ENCODE results near the gene SH3RF3. TPM values are rescaled to one million over a fixed set of nuclear protein-coding genes. Genes with fewer than 3 reads are reported as not detected.

Gene SH3RF3
- total and polyA plus RNA-seq, 10 of the 15 experiments (the other 5 are each of a cell fraction or from before 2014, with no cell fraction given) = 0.08 to 8.8 (median 2.3) TPM

DNA sequence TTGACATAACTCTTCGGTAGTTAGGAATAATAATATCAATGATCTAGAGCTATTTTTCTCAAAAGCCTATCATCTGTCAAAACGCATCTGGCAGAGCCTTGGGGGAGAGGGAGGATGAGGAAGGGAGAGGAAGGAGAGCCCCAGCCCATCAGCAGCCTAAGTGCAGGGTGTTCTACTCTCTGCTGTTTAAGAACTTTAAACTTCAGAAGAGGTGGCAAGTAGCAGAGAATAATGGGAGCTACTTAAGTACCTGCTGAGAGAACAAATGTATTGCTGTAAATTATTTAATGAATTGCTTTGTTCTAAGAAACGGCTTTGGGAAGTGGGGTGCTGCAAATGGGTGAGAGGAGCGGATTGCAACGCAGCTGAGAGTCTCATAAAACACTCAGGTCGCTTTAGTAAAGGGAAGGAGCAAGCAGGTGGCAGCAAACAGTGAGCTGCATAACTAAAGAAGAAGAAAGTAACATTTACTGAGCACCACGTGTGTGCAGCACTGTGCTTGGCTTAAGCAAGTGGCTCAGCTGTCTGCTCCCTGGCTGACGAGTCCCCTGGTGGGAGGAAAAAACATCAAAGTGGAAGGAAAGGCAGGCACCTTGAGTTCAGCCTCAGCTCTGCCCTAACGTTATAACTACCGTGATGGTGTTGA lies 26.3 kb upstream of the SH3RF3 start:
- no peak for ATAC-seq
- no peak for FAIRE-seq
- Histone ChIP-seq H3K4me1 (ENCODE audit: control insufficient read depth, insufficient read depth, low read length) (no peaks in the 10 kb centered on the region), H3K27ac (ENCODE audit: control insufficient read depth, insufficient read depth) (no peak overlapping the region), H3K27me3 (replicated peaks in 1 of 2; ENCODE audit: control insufficient read depth in 2 of 2, insufficient read depth in 2 of 2, low read length in 1 of 2) (no peaks in the 10 kb centered on the region; a peak in 1 of 4 replicates), H3K36me3 (ENCODE audit: control insufficient read depth in 2 of 2, insufficient read depth in 2 of 2, low read length in 1 of 2) (no peaks in the 10 kb centered on the region), H3K4me2 (ENCODE audit: control insufficient read depth, insufficient read depth) (no peak overlapping the region), H3K9me3 (replicated peaks; ENCODE audit: control insufficient read depth, insufficient read depth, low read length) (no peaks in the 10 kb centered on the region), H3K9ac (ENCODE audit: control insufficient read depth, insufficient read depth, low read length) (no peak overlapping the region), H3K79me2 (ENCODE audit: control insufficient read depth, insufficient read depth, low read length) (no peaks in the 10 kb centered on the region), H3K4me3 (no peak overlapping the region), H2AFZ (ENCODE audit: control insufficient read depth, low read depth, low read length) (no peak overlapping the region), H4K20me1 (ENCODE audit: control insufficient read depth, insufficient read depth) (no peaks in the 10 kb centered on the region)
- no TSS peak for BruUV-seq (replicated peaks)
- ChIA-PET POLR2A (interaction anchor here (0.6 kb wide), 1 partner anchor 140 kb away, joined by 5 read pairs; no protein-coding TSS in a partner anchor), SMC1A (ENCODE audit: uncharacterized antibody, unreplicated experiment) (interaction anchor here (0.6 kb wide), 1 partner anchor 371 kb away, joined by 3 read pairs; no protein-coding TSS in a partner anchor), RAD21 (ENCODE audit: unreplicated experiment) (no interaction called here), CTCF (interaction anchor here (1.5 kb wide), 1 partner anchor 174 kb away, joined by 5 read pairs; no protein-coding TSS in a partner anchor)
- 11% methylated on average over 10 of the region's 10 CpGs for WGBS (ENCODE audit: insufficient coverage, insufficient replicate concordance, low lambda C conversion rate, missing lambda C conversion rate)
- intact Hi-C loops (cut with micrococcal nuclease; ENCODE audit: unreplicated experiment) (no loop called here), in situ Hi-C loops (cut with MboI) (no loop called here)
- no peak for TF ChIP-seq ZBTB33 (IDR thresholded peaks at IDR 0.05)
- no peak for TF ChIP-seq SMC3 (IDR thresholded peaks at IDR 0.05; ENCODE audit: borderline replicate concordance, low read length)
- TF ChIP-seq ATF3 (IDR thresholded peaks at IDR 0.05; ENCODE audit: borderline replicate concordance, extremely low read depth, low read depth, low read length) = no peak
- no peak for TF ChIP-seq SMAD5 (IDR thresholded peaks at IDR 0.05; ENCODE audit: low read depth)
- TF ChIP-seq ZNF274 (IDR thresholded peaks at IDR 0.05; ENCODE audit: insufficient read depth, insufficient read length) = no peak
- TF ChIP-seq HDAC2 (IDR thresholded peaks at IDR 0.05) = no peak
- no peak for TF ChIP-seq TCF7 (IDR thresholded peaks at IDR 0.05; ENCODE audit: borderline replicate concordance)
- no peak for TF ChIP-seq YY1 (IDR thresholded peaks at IDR 0.05; ENCODE audit: low read depth, low read length)
- no peak for TF ChIP-seq PML (IDR thresholded peaks at IDR 0.05; ENCODE audit: low read length)
- TF ChIP-seq, protein P1, sequence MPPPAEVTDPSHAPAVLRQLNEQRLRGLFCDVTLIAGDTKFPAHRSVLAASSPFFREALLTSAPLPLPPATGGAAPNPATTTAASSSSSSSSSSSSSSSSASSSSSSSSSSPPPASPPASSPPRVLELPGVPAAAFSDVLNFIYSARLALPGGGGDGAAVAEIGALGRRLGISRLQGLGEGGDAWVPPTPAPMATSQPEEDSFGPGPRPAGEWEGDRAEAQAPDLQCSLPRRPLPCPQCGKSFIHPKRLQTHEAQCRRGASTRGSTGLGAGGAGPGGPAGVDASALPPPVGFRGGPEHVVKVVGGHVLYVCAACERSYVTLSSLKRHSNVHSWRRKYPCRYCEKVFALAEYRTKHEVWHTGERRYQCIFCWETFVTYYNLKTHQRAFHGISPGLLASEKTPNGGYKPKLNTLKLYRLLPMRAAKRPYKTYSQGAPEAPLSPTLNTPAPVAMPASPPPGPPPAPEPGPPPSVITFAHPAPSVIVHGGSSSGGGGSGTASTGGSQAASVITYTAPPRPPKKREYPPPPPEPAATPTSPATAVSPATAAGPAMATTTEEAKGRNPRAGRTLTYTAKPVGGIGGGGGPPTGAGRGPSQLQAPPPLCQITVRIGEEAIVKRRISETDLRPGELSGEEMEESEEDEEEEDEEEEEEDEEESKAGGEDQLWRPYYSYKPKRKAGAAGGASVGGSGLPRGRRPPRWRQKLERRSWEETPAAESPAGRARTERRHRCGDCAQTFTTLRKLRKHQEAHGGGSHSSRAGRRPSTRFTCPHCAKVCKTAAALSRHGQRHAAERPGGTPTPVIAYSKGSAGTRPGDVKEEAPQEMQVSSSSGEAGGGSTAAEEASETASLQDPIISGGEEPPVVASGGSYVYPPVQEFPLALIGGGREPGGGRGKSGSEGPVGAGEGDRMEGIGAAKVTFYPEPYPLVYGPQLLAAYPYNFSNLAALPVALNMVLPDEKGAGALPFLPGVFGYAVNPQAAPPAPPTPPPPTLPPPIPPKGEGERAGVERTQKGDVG (CRISPR knock-in tag; IDR thresholded peaks at IDR 0.05) = no peak
- TF ChIP-seq RAD21 (IDR thresholded peaks at IDR 0.05; ENCODE audit: insufficient read depth, low read depth, low read length) = no peak
- TF ChIP-seq SREBF2 (IDR thresholded peaks at IDR 0.05; ENCODE audit: low read length) = no peak
- no peak for TF ChIP-seq MLLT1 (IDR thresholded peaks at IDR 0.05)
- TF ChIP-seq E2F4 (IDR thresholded peaks at IDR 0.05; ENCODE audit: low read depth, low read length) = no peak
- DNase-seq (ENCODE audit: low read depth, low spot score) = no peak

All from GM12878 (cell line).